ENCODE results near the gene CANX. TPM values are rescaled to one million over a fixed set of nuclear protein-coding genes. Genes with fewer than 3 reads are reported as not detected.
A peak's percentile ranks its signal among the peaks of the same experiment; 100 is the strongest.

Gene CANX
- total RNA-seq, 1 donor from 2014 or later = 630 TPM

GRCh38 chr5:179700401-179700918 is 1.7 kb downstream of the CANX start:
- Histone ChIP-seq H3K27me3 (no peaks in the 10 kb centered on the region), H3K4me1 (peaks cover 27% of the 10 kb centered on the region), H3K27ac (peak overlapping the region; percentile 98), H3K4me3 (peak overlapping the region; percentile 100), H3K36me3 (peaks cover 12% of the 10 kb centered on the region), H3K9me3 (no peaks in the 10 kb centered on the region)
- no peak for ATAC-seq
- no peak for TF ChIP-seq CTCF (IDR thresholded peaks at IDR 0.05)
- intact Hi-C loops (cut with DNase I) = no loop called here
- no peak for DNase-seq

- peaks cover 100% of the 10 kb centered on the region for H3K36me3 ChIP-seq
- no peaks in the 10 kb centered on the region for H3K9me3 ChIP-seq
- TF ChIP-seq CTCF (IDR thresholded peaks at IDR 0.05) = no peak
- no peak overlapping the region for H3K27ac ChIP-seq
- H3K4me1 ChIP-seq = no peaks in the 10 kb centered on the region
- DNase-seq = no peak
- no peaks in the 10 kb centered on the region for H3K27me3 ChIP-seq
- no peak for ATAC-seq
- no peak overlapping the region for H3K4me3 ChIP-seq
- intact Hi-C loops (cut with DNase I) = no loop called here
These were observed 17.5 kb downstream of the CANX start for GRCh38 chr5:179716286-179716685.

GRCh38 chr5:179720222-179720621 is 21.5 kb downstream of the CANX start:
- no peak for ATAC-seq
- H3K36me3 ChIP-seq = peaks cover 100% of the 10 kb centered on the region
- no peaks in the 10 kb centered on the region for H3K4me1 ChIP-seq
- H3K9me3 ChIP-seq = no peaks in the 10 kb centered on the region
- DNase-seq = no peak
- H3K4me3 ChIP-seq = no peak overlapping the region
- no peak overlapping the region for H3K27ac ChIP-seq
- TF ChIP-seq CTCF (IDR thresholded peaks at IDR 0.05) = no peak
- no peaks in the 10 kb centered on the region for H3K27me3 ChIP-seq
- intact Hi-C loops (cut with DNase I) = no loop called here

- intact Hi-C loops (cut with DNase I) = no loop called here
These were observed 25.4 kb downstream of the CANX start for GRCh38 chr5:179724163-179724562.

GRCh38 chr5:179727106-179727505 is 28.3 kb downstream of the CANX start:
- Histone ChIP-seq H3K27ac (peak overlapping the region; percentile 3), H3K27me3 (no peaks in the 10 kb centered on the region), H3K9me3 (no peaks in the 10 kb centered on the region), H3K4me1 (peaks cover 10% of the 10 kb centered on the region), H3K36me3 (peaks cover 88% of the 10 kb centered on the region), H3K4me3 (no peak overlapping the region)
- intact Hi-C loops (cut with DNase I) = no loop called here
- DNase-seq (no peak), ATAC-seq (no peak)
- no peak for TF ChIP-seq CTCF (IDR thresholded peaks at IDR 0.05)

More at GRCh38 chr5:179724163-179724562, 25.4 kb downstream of the CANX start:
- Histone ChIP-seq H3K9me3 (no peaks in the 10 kb centered on the region), H3K36me3 (peaks cover 100% of the 10 kb centered on the region), H3K4me1 (no peaks in the 10 kb centered on the region), H3K27me3 (no peaks in the 10 kb centered on the region), H3K27ac (no peak overlapping the region), H3K4me3 (no peak overlapping the region)
- no peak for ATAC-seq
- no peak for TF ChIP-seq CTCF (IDR thresholded peaks at IDR 0.05)
- no peak for DNase-seq

GRCh38 chr5:179729303-179729702 is 30.5 kb downstream of the CANX start:
- no peak overlapping the region for H3K27ac ChIP-seq
- H3K9me3 ChIP-seq = no peaks in the 10 kb centered on the region
- no peaks in the 10 kb centered on the region for H3K27me3 ChIP-seq
- ATAC-seq (no peak), DNase-seq (no peak)
- peaks cover 15% of the 10 kb centered on the region for H3K4me1 ChIP-seq
- no peak overlapping the region for H3K4me3 ChIP-seq
- H3K36me3 ChIP-seq = peaks cover 66% of the 10 kb centered on the region
- intact Hi-C loops (cut with DNase I) = no loop called here
- TF ChIP-seq CTCF (IDR thresholded peaks at IDR 0.05) = no peak
